GM21576 (cell line): ENCODE measurements around the gene H2BK1.

Experiments used
- ATAC-seq: cut with Tn5 transposase; IDR thresholded peaks from one replicate; pipeline ENCODE4 v1.9.1; 2021; ENCODE audit warnings: mild to moderate bottlenecking, moderate library complexity; ENCODE audit not compliant: unreplicated experiment

The H2BK1 gene

DNA sequence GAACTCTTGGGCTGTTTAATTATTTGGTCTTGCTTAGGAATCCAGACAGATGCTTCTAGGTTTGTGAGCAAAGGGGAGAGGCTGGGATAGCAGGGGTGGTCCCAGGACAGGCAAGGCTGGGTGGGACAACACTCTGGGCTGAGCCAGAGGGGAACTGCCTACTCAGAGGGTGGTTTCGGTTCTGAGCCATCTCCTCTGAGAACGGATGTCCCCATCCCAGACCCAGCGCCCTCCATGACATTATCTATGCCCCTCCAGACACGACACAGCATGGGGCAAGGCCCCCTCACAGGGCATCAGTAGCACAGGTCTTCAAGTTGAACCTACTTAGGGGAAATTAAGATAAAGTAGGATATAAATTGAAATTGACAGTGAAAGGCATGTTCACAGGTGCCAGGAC, 30.3 kb downstream of the H2BK1 start:
- ATAC-seq: no peak

DNA sequence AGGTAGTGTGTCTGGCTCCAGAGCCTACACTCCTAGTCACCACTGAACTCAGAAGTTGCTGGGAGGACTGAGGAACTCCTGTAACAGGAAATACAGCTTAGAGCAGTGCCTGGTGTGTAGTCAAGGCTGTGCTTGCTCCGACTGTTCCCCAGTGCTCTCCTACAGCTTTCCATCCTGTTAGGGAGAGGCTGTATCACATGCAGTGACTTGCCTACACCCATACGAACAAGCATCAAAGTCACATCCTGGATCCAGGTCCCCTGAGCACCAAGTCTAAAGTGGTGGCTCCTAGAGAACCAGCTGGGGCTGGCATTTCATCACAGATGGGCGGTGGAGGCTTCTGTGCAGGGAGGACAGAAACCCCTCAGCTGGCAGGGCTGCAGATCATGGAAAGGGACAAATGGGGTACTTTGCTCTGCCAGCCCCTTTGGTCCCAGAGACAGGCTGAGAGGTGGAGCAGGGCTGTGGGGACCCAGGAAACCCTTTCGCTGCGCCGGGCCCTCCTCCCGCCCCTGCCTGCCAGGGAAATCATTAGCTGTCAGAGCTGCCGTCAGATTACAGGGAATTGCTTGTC, 30.9 kb downstream of the H2BK1 start:
- ATAC-seq: no peak

DNA sequence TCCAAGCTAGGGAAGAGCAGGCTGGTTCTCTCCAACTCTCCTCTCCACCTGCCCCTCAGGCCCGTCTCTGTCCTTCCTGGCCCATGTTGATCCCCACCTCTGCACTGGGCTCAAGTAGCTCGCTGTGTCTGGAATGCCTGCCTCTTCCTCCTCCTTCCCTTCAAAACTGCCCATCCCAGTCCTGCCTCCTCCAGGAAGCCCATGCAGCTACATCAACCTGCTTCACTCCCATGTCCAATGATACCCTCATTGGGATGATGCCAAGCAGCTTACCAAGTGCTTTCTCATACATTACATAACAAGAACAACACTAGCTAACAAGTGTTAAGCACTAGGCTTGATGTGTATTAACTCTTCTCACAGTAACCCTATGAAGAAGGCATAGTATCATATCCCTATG, 31.5 kb downstream of the H2BK1 start:
- ATAC-seq: no peak

DNA sequence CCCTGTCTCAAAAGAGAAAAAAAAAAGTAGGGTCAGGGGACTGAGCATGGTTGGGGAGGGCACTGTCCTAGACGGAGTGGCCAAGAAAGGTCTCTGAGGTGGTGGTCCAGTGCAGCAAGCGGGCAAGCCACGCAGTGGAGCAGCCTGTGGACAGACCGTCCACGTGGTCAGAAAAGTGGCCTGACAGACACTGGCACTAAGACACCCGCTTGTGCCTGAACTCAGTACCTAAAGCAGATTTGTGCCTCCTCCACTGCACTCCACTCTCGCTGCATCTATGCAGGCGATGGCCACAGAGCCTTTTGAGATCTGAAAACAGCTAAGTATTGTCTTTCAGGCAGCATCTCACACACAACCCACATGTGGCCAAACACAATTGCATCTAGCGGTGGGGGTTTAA, 32.1 kb downstream of the H2BK1 start:
- ATAC-seq: no peak

DNA sequence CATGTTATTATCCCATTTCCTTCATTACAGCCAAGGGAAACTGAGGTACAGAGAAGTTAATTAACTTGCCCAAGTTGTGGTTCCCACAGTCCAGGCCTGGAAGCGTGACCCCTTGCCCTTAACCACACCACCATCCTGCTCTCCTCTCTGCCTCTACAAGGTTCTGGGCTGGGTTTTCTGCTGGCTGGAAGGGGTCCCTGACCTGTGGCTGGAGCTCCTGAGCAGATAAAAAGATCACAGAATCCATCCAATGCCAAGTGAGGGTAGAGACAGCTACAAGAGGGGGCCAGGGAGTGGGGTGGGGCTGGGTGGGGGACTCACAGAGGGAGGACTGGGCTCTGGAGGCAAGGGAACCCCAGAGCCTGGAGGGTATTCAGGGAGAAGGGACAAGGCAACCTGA, 33.0 kb downstream of the H2BK1 start:
- ATAC-seq: no peak

DNA sequence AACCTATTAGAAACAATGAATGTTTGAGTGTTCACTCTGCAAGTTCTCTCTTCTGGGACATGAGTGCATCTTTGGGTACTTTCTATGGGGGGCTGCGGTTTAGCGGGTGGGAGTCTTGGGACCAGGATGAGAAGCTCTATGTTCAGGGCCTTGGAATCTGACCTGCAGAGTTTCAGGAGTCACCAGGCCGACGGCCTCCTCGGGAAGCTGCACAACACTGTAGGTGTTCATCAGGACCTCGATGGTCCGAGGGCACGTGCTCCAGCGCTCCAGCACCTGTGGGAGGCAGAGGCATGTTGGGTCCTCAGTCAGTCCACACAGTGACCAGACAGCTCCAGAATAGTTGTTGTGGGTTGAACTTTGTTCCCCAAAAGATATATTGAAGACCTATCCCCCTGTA, 33.9 kb downstream of the H2BK1 start:
- ATAC-seq: no peak

DNA sequence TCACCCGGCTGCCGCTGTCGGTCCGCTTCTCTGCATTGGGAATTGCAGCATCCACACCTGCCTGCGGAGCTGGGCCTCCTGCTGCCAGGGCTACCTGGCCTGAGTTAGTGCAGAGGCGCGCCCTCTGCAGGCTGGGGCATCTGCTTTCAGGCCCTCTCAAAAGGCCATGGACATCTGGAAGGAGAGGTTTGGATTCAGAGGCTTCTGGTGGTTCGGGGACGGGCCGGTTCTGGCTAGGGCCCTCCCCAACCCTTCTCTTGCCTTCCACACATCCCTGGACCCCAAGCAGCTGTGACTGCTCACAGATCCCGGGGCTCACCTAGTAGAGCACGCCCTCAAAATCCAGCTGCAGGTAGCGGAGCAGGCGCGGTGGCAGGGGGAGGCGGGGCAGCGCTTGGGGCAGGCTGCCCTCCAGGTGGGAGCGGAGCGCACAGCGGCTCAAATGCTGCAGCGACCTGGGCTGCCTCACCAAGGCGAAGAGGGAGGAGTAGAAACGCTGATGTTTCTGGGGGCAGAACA, 34.4 kb downstream of the H2BK1 start:
- ATAC-seq: no peak

DNA sequence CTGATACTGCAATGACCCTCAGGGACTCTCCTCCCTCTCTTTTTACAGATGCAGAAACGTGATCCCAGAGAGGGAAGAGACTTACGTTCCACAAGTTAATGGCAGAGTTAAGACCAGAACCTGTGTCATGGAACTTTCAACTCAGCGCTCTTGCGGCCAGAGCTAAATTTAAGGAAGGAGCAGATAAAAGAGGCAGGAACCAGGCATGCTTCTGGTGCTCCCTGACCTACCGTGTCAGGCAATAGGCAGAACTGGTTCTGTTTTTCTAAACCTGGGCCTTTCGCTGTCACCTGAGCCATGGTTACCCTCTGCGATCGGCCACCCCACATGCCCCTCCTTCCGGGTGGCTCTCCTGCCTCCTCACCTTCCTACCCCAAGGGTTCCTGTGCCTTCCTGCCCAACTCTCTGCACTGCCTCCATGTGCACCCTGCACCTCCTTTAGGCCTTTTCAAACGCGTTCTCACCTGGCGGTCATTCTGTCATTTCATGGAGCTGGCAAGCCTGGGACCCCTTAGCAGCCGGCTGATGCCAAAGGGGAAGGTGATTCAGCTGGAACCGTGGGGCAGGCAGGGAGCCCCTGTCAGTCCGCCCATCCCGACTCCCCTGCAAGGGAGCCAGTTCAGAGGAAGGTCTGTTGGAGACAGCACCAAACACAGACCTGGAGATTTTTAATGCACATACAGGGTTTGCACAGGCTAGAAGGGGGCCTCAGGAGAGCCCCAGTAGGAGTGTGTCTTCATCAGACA, 35.1 kb downstream of the H2BK1 start:
- no peak for ATAC-seq

DNA sequence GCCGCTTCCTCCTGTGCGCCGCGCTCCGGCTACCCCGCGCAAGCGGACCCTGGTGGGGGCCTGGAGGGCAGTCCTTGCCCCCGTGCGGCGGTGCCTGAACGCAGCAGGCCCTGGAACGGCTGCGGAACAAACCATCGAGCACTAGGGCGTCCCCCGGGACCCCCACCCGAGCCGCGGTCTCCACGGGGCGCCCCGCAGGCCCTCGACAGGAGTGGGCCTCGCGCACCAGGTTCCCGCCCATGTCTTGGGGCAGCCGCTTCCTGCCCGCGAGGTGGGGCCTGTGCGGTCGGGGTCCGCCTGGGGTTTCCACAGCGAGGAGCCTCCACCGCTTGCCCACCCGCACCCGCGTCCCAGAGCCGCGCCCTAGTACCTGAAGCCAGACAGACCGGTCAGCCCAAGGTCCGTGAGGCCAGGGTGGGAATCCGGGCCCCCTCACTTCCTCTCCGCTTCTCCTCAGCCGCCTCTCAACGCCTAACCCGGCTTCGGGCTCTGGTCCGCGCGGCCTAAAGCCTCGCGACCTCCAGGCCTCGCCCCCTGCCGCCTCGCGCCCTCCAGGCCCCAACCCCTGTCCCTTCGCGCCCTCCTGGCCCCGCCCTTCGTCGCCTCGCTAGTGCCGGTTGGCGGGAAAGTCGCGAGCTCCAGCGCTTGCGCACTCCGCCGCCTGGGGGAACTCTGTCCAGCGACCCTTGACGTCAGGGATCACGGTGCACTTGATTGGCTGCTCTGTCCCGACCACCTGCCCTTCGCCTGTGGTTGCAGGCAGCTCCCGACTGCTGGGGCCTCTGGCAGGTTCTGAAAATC, 35.8 kb downstream of the H2BK1 start:
- no peak for ATAC-seq

DNA sequence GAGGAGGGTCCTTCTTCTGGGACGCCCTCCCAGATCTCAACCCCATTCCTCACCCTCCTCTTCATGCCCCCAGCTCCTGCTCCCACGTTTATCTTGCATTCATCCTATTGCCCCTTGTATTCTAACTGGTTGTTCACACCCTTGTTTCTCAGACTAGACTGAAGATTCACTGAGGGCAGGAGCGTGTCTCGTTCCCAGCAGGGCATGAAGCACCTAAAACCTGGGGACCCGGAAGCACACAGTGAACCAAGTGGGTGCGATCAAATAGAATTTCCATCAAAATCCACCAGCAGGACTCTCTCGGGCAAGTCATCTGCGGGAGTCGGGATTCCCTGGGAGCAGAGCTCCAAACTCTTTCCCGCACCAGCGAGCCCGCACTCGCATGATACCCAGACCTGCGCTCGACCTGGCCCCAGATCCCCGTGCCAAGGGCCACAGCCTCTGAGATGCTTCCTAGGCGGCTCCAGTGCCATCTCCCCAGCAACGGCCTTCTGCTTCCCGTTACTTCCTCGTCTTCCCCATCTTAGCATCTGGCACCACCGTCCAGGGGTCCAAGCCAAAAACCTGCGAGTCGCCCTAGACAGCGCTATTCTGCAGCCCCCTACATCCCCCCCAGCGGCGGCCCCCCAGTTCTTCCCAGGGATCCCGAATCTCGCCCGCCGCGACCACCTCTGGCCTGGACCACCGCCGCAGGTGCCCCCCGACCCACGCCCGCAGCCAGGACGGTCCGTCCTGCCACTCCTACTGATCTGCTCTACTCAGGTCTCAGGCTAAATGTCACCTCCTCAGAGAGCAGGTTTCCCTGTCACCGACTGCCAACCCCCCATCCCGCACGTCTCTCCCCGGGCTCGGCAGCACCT, 36.7 kb downstream of the H2BK1 start:
- no peak for ATAC-seq

DNA sequence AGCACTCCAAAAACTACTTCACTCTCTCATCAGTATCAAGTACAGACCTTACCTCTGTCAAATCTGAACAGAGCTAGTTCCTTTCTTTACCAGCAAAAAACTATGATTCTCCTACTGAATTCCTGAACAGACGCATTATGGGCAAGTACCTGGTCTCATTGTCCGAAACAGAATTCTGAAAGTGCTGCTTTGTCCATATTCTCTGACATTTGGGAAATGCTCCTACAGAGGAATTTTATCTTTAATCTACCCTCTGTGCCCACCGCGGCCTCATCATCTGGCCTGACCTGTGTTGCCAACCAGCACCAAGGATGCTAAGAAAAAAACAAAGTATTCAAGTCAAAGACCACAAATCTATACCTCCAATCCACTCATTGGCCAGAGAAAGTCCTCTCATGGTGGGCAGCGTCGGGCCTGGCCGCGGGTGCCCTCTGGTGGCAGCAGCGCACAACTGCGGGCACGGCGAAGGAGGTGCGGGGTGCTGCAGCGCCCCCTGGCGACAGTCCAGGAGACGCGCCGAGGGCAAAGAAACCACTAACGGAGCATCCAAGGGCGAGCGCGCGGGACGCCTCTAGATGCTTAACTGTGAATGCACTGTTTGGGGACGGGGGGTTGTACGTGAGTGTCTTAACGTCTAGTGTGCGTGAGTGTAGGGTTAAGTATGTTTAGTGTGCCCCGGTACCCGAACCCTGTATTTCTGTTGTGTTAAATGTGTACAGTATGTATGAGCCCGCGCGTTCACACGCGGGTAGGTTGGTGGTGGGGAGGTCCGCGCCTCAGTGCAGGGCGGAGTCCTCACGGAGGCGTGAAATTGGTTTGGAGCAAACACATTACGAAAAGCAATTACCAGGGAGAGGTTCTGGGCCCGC, 37.8 kb downstream of the H2BK1 start:
- ATAC-seq: peak; percentile 71

DNA sequence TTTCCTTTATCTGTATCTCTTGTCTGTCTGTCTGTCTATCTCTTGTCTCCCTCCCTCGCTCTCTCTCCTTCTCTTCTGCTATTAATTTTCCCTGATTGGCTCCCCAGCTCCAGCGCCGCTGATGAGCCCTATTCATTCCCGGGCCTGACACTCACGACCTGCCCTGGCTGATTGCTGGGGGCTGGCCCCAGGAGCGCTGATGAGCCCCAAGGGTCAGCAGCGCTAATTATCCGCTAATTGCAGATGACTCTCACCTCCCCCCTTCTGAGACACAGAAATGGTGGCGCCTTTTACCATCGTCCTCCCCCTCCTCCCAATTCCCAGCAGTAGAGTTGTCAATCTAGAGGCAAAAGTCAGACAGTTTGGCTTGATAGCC, 41.5 kb downstream of the H2BK1 start:
- no peak for ATAC-seq

DNA sequence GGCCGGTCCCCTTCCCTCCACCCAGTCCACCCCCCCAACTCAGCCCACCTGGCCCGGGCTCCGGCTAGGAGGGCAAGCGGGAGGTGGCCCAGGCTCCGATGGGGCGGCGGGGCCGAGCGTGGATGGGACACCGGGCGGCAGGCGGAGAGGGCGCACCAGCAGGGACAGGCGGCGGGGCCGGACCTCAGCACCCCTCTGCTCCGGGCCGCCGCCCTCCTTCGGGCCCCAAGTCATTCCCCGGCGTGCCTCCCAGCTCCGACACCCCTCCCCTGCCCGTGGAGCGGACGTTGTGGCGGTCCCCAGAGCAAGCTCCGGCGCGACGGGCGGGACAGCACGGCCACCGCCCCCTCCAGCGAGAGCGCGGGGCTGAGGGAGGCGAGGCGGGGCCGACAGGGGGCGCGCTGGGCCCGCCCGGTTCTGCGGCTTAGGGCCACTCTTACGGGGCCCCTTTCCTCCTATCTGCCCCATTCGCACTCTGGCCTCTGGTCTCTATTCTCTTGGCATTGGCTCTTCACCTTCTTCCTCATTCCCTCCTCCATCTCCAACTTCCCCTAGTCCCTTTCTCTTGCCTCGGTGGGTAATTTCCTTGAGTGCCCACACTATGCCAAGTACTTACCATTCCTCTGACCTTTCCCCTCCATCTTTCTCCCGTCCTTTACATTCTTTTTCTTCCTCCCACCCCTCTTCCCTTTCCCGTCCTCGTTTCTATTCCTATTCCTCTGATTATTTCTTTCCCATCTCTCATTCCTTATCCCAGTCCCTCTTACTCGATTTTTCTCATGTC, 42.1 kb downstream of the H2BK1 start:
- ATAC-seq: peak; percentile 65

DNA sequence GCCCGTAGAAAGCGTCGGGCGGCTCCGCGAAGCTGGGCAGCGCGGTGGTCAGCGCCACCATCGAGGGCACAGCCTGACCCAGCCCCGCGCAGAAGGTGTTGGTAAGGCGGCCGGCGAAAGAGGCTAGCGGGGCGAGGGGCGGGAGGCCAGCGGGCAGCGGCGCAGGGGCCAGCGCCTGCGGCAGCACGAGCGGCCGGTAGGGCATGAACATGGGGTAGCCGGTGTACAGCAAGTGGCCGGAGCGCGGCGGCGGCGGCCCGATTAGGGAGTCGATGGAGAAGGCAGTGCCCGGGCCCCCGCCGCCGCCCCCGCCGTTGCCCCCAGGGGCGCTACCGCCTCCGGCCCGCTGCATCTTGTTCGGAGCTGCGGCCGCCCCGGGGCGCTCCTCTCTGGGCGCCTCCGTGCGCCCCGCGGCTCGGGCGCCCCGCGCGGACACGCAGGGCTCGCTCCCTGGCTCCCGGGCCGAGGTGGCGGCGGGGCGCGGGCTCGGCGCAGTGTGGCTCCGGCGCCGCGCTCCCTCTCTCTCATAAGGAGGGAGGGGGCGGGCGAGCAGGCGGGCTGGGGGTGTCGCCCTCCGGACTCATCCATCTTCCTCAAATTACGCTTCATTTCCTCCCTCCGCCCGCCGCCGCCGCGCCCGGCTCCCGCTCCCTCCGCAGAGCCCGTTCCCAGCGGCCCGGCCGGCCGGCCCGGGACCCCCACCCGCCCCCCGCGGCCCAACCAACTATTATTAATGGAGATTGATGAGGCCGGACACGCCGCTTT, 42.9 kb downstream of the H2BK1 start, which contains the start of gene GBX1:
Gene GBX1, minus strand, starts transcription at position 498 of the 765 bp plus-strand sequence. Its CDS starts 146 bp downstream, at position 352.
- ATAC-seq: no peak

DNA sequence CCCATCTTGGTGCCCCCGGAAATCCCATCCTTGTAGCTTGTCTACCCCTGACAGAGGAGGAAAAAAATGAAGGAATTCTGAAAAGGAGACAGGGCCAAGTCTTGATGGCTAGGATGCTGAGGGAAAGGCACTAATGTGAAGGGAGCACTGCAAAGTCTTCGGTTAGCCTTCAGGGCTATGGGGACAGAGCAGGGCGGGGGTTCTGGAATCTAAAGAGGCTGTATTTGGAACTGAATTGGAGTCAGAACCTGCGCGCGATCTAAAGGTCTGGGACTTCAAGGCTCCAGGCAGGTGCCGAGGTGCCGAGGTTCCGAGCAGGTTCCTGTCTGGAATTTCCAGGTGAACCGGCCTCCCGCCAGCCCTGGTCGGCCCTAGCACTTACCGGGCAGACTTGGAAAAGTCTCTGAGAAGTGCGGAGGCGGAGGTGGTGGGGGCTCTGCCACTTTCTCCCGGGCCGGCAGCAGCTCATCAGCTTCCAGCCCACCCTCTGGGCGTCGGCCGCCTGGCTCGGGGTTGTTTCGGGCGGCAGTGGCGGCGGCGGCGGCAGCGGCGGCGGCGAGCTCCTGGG, 43.6 kb downstream of the H2BK1 start:
- no peak for ATAC-seq

DNA sequence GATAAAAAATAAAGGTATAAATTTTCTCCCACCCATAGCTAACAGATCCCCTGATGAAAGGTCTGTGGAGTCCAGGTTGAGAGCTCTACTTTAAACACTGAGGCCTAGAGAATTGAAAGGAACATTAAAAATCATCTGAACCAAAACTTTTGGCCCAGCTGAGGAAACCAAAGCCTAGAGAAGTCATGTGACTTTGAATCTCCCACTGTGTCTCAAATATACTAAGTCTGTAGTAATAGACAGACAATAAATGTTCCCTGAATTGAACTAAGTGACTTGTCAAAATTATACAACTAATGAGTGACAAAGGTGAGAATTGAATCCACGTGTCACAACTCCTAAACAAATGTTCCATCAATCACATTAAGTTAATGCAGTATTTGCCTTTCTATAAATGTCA, 48.5 kb downstream of the H2BK1 start:
- ATAC-seq: no peak
